ENCODE data around the gene SLCO2B1.

Gene SLCO2B1

GRCh38 chr11:75236062-75236461 is 85.2 kb downstream of the SLCO2B1 start (continued):
- TF ChIP-seq ZNF398 (tag by site-specific recombination; IDR thresholded peaks at IDR 0.05) (no peak), YY1 (tag by site-specific recombination; IDR thresholded peaks at IDR 0.05) (no peak), ZNF157 (tag by site-specific recombination; IDR thresholded peaks at IDR 0.05) (no peak), ZNF138 (tag by site-specific recombination; IDR thresholded peaks at IDR 0.05; ENCODE audit: borderline replicate concordance) (no peak)

GRCh38 chr11:75237050-75237449 is 86.1 kb downstream of the SLCO2B1 start:
- no peak overlapping the region for H3K4me3 ChIP-seq (ENCODE audit: low read depth, low read length)
- H3K9me3 ChIP-seq (ENCODE audit: control insufficient read depth, insufficient read depth, low read depth, low read length) = no peaks in the 10 kb centered on the region
- no peaks in the 10 kb centered on the region for H3K4me1 ChIP-seq (ENCODE audit: control insufficient read depth, insufficient read depth, low read length)
- TF ChIP-seq WT1 (tag by site-specific recombination; IDR thresholded peaks at IDR 0.05) = no peak
- no peak for TF ChIP-seq ZNF621 (tag by site-specific recombination; IDR thresholded peaks at IDR 0.05)
- H3K27ac ChIP-seq (ENCODE audit: extremely low read depth, low read depth, low read length) = no peak overlapping the region
- POLR2A ChIA-PET = no interaction called here
- CTCF ChIA-PET = interaction anchor here (0.6 to 1.7 kb wide), 7 partner anchors 11 to 931 kb away, joined by 3 to 5 read pairs (median 4); no protein-coding TSS in a partner anchor
- H3K36me3 ChIP-seq (ENCODE audit: control insufficient read depth in 2 of 2, insufficient read depth in 1 of 2, low read length in 2 of 2) = no peaks in the 10 kb centered on the region

- Histone ChIP-seq H3K9me3 (ENCODE audit: control insufficient read depth, insufficient read depth, low read depth, low read length) (no peaks in the 10 kb centered on the region), H3K36me3 (ENCODE audit: control insufficient read depth in 2 of 2, insufficient read depth in 1 of 2, low read length in 2 of 2) (no peaks in the 10 kb centered on the region), H3K4me3 (ENCODE audit: low read depth, low read length) (no peak overlapping the region), H3K27ac (ENCODE audit: extremely low read depth, low read depth, low read length) (no peak overlapping the region), H3K4me1 (ENCODE audit: control insufficient read depth, insufficient read depth, low read length) (no peaks in the 10 kb centered on the region)
- CTCF ChIA-PET = interaction anchor here (0.6 to 5.4 kb wide), 7 partner anchors 8 to 537 kb away, joined by 3 to 59 read pairs (median 3); no protein-coding TSS in a partner anchor
- POLR2A ChIA-PET = no interaction called here
- no peak for TF ChIP-seq GLIS1 (tag by site-specific recombination; IDR thresholded peaks at IDR 0.05)
- no peak for TF ChIP-seq WT1 (tag by site-specific recombination; IDR thresholded peaks at IDR 0.05)
- TF ChIP-seq OSR2 (tag by site-specific recombination; IDR thresholded peaks at IDR 0.05) = no peak
- TF ChIP-seq ZNF701 (tag by site-specific recombination; IDR thresholded peaks at IDR 0.05) = no peak
- no peak for TF ChIP-seq ZFP37 (tag by site-specific recombination; IDR thresholded peaks at IDR 0.05)
- no peak for TF ChIP-seq ZEB2 (tag by site-specific recombination; IDR thresholded peaks at IDR 0.05)
- no peak for TF ChIP-seq ZNF404 (tag by site-specific recombination; IDR thresholded peaks at IDR 0.05)
- no peak for TF ChIP-seq ZNF2 (tag by site-specific recombination; IDR thresholded peaks at IDR 0.05)
- no peak for TF ChIP-seq SCRT2 (tag by site-specific recombination; IDR thresholded peaks at IDR 0.05)
- TF ChIP-seq ZNF133 (tag by site-specific recombination; IDR thresholded peaks at IDR 0.05) = no peak
- no peak for TF ChIP-seq ZFP41 (tag by site-specific recombination; IDR thresholded peaks at IDR 0.05; ENCODE audit: borderline replicate concordance)
- TF ChIP-seq ZNF513 (tag by site-specific recombination; IDR thresholded peaks at IDR 0.05) = no peak
- no peak for TF ChIP-seq ZNF514 (tag by site-specific recombination; IDR thresholded peaks at IDR 0.05)
- TF ChIP-seq ZNF76 (tag by site-specific recombination; IDR thresholded peaks at IDR 0.05; ENCODE audit: borderline replicate concordance, low read depth) = no peak
- TF ChIP-seq ZNF560 (tag by site-specific recombination; IDR thresholded peaks at IDR 0.05; ENCODE audit: borderline replicate concordance) = no peak
- no peak for TF ChIP-seq ZBTB21 (tag by site-specific recombination; IDR thresholded peaks at IDR 0.05)
- TF ChIP-seq ZNF169 (tag by site-specific recombination; IDR thresholded peaks at IDR 0.05) = no peak
- no peak for TF ChIP-seq ZNF121 (tag by site-specific recombination; IDR thresholded peaks at IDR 0.05)
- TF ChIP-seq ZNF48 (tag by site-specific recombination; IDR thresholded peaks at IDR 0.05) = no peak
- no peak for TF ChIP-seq PRDM4 (tag by site-specific recombination; IDR thresholded peaks at IDR 0.05)
Measured at GRCh38 chr11:75238595-75239440, 87.9 kb downstream of the SLCO2B1 start.

All from HEK293 (cell line).